Measurements from ENCODE around the gene OR9G4. TPM values are rescaled to one million over a fixed set of nuclear protein-coding genes. Genes with fewer than 3 reads are reported as not detected.

OR9G4 gene
- total RNA-seq, 1 donor = not detected

DNA sequence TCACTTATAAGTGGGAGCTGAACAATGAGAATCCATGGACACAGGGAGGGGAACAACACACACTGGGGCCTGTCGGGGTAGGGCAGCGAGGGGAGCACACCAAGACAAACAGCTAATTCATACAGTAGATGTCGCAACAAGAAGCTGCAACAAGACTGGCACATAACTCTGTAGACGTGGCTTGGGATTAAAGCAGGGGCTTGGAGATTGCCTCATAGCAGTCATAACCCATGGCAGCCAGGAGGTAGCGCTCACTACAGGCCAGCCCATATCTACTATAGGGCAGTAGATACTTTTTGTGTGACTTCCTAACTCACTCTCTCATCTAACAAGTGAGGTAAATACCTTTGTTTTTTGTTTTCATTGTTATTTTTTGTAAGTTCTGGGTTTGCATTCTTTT, 1.7 kb upstream of the OR9G4 start:
- no peak for DNase-seq (ENCODE audit: low read depth)
- TF ChIP-seq CTCF (IDR thresholded peaks at IDR 0.05; ENCODE audit: insufficient read depth, low read length) = no peak

DNA sequence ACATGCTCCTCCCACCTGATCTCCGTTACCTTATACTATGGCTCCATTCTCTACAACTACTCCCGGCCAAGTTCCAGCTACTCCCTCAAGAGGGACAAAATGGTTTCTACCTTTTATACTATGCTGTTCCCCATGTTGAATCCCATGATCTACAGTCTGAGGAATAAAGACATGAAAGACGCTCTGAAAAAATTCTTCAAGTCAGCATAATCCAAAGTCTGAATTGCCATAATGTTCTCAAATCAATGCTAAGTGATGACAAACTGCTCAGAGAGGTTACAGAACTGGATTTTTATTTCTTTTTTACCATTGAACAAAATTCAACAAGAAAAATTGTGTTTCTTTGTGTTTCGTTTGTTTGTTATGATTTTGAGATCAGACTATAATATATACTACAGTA, 7.6 kb downstream of the OR9G4 start:
- H3K4me3 ChIP-seq (ENCODE audit: low read depth, low read length) = no peak overlapping the region
- no peak for TF ChIP-seq CTCF (IDR thresholded peaks at IDR 0.05; ENCODE audit: insufficient read depth, low read length)
- DNase-seq (ENCODE audit: low read depth) = no peak

More for the DNA sequence above, 1.7 kb upstream of the OR9G4 start:
- no peak overlapping the region for H3K4me3 ChIP-seq (ENCODE audit: low read depth, low read length)

DNA sequence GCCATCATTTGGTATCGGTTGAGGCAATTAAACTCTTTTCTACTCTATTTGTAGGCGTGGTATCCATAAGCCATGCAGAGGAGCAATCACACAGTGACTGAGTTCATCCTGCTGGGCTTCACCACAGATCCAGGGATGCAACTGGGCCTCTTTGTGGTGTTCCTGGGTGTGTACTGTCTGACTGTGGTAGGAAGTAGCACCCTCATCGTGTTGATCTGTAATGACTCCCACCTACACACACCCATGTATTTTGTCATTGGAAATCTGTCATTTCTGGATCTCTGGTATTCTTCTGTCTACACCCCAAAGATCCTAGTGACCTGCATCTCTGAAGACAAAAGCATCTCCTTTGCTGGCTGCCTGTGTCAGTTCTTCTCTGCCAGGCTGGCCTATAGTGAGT, 8.4 kb downstream of the OR9G4 start:
- no peak for TF ChIP-seq CTCF (IDR thresholded peaks at IDR 0.05; ENCODE audit: insufficient read depth, low read length)
- no peak overlapping the region for H3K4me3 ChIP-seq (ENCODE audit: low read depth, low read length)
- DNase-seq (ENCODE audit: low read depth) = no peak

- H3K4me3 ChIP-seq (ENCODE audit: low read depth, low read length) = no peak overlapping the region
- DNase-seq (ENCODE audit: low read depth) = no peak
- TF ChIP-seq CTCF (IDR thresholded peaks at IDR 0.05; ENCODE audit: insufficient read depth, low read length) = no peak
Measured at GRCh38 chr11:56720513-56720912, 28.0 kb downstream of the OR9G4 start.

DNA sequence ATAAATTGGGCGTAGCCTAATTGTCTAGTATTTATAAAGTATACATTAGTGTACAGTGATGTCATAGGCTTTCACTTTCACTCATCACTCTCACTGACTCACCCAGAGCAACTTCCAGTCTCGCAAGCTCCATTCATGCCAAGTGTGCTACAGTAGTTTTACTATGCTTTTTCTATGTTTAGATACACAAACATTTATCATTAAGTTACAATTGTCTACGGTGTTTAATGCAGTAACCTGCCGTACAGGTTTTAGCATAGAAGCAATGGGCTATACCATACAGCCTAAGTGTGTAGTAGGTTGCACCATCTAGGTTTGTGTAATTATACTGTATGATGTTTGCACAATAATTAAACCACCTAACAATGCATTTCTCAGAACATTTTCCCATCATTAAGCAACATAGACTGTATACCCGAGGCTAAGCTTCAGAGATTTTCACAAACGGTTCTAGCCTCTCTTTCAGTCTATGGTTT, 32.1 kb downstream of the OR9G4 start:
- no peak for TF ChIP-seq CTCF (IDR thresholded peaks at IDR 0.05; ENCODE audit: insufficient read depth, low read length)
- DNase-seq (ENCODE audit: low read depth) = no peak
- H3K4me3 ChIP-seq (ENCODE audit: low read depth, low read length) = no peak overlapping the region

- no peak overlapping the region for H3K4me3 ChIP-seq (ENCODE audit: low read depth, low read length)
- no peak for TF ChIP-seq CTCF (IDR thresholded peaks at IDR 0.05; ENCODE audit: insufficient read depth, low read length)
- DNase-seq (ENCODE audit: low read depth) = no peak
Measured at GRCh38 chr11:56714206-56714605, 34.3 kb downstream of the OR9G4 start.

GRCh38 chr11:56706486-56706885, 42.0 kb downstream of the OR9G4 start:
- H3K4me3 ChIP-seq (ENCODE audit: low read depth, low read length) = no peak overlapping the region
- no peak for DNase-seq (ENCODE audit: low read depth)
- TF ChIP-seq CTCF (IDR thresholded peaks at IDR 0.05; ENCODE audit: insufficient read depth, low read length) = no peak

Data from fibroblast of the aortic adventitia (primary cell).